H9 (cell line): ENCODE results near the gene PSAPL1. TPM values are rescaled to one million over a fixed set of nuclear protein-coding genes. Genes with fewer than 3 reads are reported as not detected.

Source experiments
- DNase-seq: peaks from one replicate; pipeline ENCODE4 v3.0.0-alpha.2; 2017
- H2AFZ ChIP-seq: one replicate; pipeline ENCODE4 v1.6.1; 2013; ENCODE audit warnings: mild to moderate bottlenecking, low read length, control low read depth, moderate library complexity
- H2AK5ac ChIP-seq: 2 replicates; pipeline ENCODE4 v1.6.1; 2013; ENCODE audit warnings: low read length, control low read depth, mixed read lengths; ENCODE audit not compliant: insufficient read length
- H2BK120ac ChIP-seq: one replicate; pipeline ENCODE4 v1.6.1; 2013; ENCODE audit warnings: low read depth, mild to moderate bottlenecking, low read length, control low read depth, inconsistent platforms; ENCODE audit not compliant: poor library complexity, severe bottlenecking
- H2BK12ac ChIP-seq: 2 replicates; pipeline ENCODE4 v1.6.1; 2013; ENCODE audit warnings: low read length, control low read depth, mixed read lengths, low read depth; ENCODE audit not compliant: insufficient read length
- H2BK15ac ChIP-seq: 2 replicates; pipeline ENCODE4 v1.6.1; 2013; ENCODE audit warnings: low read depth, low read length, control low read depth
- H2BK20ac ChIP-seq: one replicate; pipeline ENCODE4 v1.6.1; 2013; ENCODE audit warnings: low read depth, mild to moderate bottlenecking, low read length, control low read depth, inconsistent platforms; ENCODE audit not compliant: poor library complexity, severe bottlenecking
- H2BK5ac ChIP-seq: 2 replicates; pipeline ENCODE4 v1.6.1; 2013; ENCODE audit warnings: low read length, control low read depth, mixed read lengths; ENCODE audit not compliant: insufficient read length
- H3K14ac ChIP-seq: 2 replicates; pipeline ENCODE4 v1.6.1; 2013; ENCODE audit warnings: low read length, control low read depth; ENCODE audit not compliant: insufficient read depth
- H3K18ac ChIP-seq: 2 replicates; pipeline ENCODE4 v1.6.1; 2013; ENCODE audit warnings: low read depth, mild to moderate bottlenecking, mixed read lengths, low read length, control low read depth; ENCODE audit not compliant: insufficient read length
- H3K23ac ChIP-seq: 2 replicates; pipeline ENCODE4 v1.6.1; 2013; ENCODE audit warnings: low read length, control low read depth, mixed read lengths, low read depth; ENCODE audit not compliant: insufficient read length
- H3K23me2 ChIP-seq: 2 replicates; pipeline ENCODE4 v1.6.1; 2013; ENCODE audit warnings: low read depth, mild to moderate bottlenecking, mixed read lengths, low read length, control low read depth; ENCODE audit not compliant: insufficient read length, poor library complexity, severe bottlenecking
- H3K27ac ChIP-seq: 2 replicates; pipeline ENCODE4 v1.5.1; 2013; ENCODE audit warnings: low read length, control low read depth, mixed read lengths, low read depth; ENCODE audit not compliant: insufficient read length
- H3K27me3 ChIP-seq: 2 replicates; pipeline ENCODE4 v1.6.1; 2013; ENCODE audit warnings: low read length, control low read depth, inconsistent platforms; ENCODE audit not compliant: insufficient read depth
- H3K4ac ChIP-seq: 2 replicates; pipeline ENCODE4 v1.6.1; 2013; ENCODE audit warnings: low read depth, mild to moderate bottlenecking, control low read depth, inconsistent platforms, low read length, moderate library complexity
- H3K4me1 ChIP-seq: 2 replicates; pipeline ENCODE4 v1.6.1; 2013; ENCODE audit warnings: low read length, control low read depth, inconsistent platforms; ENCODE audit not compliant: insufficient read depth
- H3K4me2 ChIP-seq: 2 replicates; pipeline ENCODE4 v1.6.1; 2013; ENCODE audit warnings: low read length, control low read depth, mixed read lengths; ENCODE audit not compliant: insufficient read length, insufficient read depth
- H3K56ac ChIP-seq: 2 replicates; pipeline ENCODE4 v1.6.1; 2013; ENCODE audit warnings: low read depth, mild to moderate bottlenecking, mixed read lengths, low read length, control low read depth; ENCODE audit not compliant: insufficient read length
- H3K79me1 ChIP-seq: 2 replicates; pipeline ENCODE4 v1.6.1; 2013; ENCODE audit warnings: low read depth, mild to moderate bottlenecking, moderate library complexity, low read length, control low read depth, inconsistent platforms; ENCODE audit not compliant: insufficient read depth, poor library complexity, severe bottlenecking
- H3K79me2 ChIP-seq: 2 replicates; pipeline ENCODE4 v1.6.1; 2013; ENCODE audit warnings: low read length, control low read depth, inconsistent platforms; ENCODE audit not compliant: insufficient read depth
- H3K9ac ChIP-seq: 2 replicates; pipeline ENCODE4 v1.6.1; 2013; ENCODE audit warnings: low read length, control low read depth, mixed read lengths; ENCODE audit not compliant: insufficient read length; ENCODE audit errors: extremely low read depth
- H3K9me3 ChIP-seq: one replicate; pipeline ENCODE4 v1.6.1; 2013; ENCODE audit warnings: low read depth, low read length, inconsistent platforms; ENCODE audit not compliant: control insufficient read depth
- H3T11ph ChIP-seq: one replicate; pipeline ENCODE4 v1.6.1; 2013; ENCODE audit warnings: mild to moderate bottlenecking, low read length, control low read depth, inconsistent platforms
- H4K20me1 ChIP-seq: one replicate; pipeline ENCODE4 v1.6.1; 2013; ENCODE audit not compliant: control insufficient read depth, insufficient read length, insufficient read depth
- H4K5ac ChIP-seq: 2 replicates; pipeline ENCODE4 v1.6.1; 2013; ENCODE audit warnings: low read depth, mild to moderate bottlenecking, mixed read lengths, low read length, control low read depth; ENCODE audit not compliant: insufficient read length
- H4K8ac ChIP-seq: replicated peaks from 2 replicates; pipeline ENCODE4 v1.6.1; 2013; ENCODE audit warnings: low read length, control low read depth, mixed read lengths, low read depth; ENCODE audit not compliant: insufficient read length
- H4K91ac ChIP-seq: 2 replicates; pipeline ENCODE4 v1.6.1; 2013; ENCODE audit warnings: low read depth, mild to moderate bottlenecking, moderate library complexity, mixed read lengths, low read length, control low read depth; ENCODE audit not compliant: insufficient read length
- H3K27ac Mint-ChIP-seq, 3 experiments: 2 replicates in 2 of 3; 3 replicates in 1 of 3; pipeline ENCODE4 v1.8.0; 2020 to 2021; ENCODE audit warnings: mixed read lengths in 3 of 3, mild to moderate bottlenecking in 1 of 3, moderate library complexity in 1 of 3
- H3K27me3 Mint-ChIP-seq: 2 replicates; pipeline ENCODE4 v1.8.0; 2021; ENCODE audit warnings: low read depth, mild to moderate bottlenecking, moderate library complexity, mixed read lengths
- H3K36me3 Mint-ChIP-seq, 3 experiments: 2 replicates in 2 of 3; 3 replicates in 1 of 3; pipeline ENCODE4 v1.8.0; 2020 to 2021; ENCODE audit warnings: low read depth in 3 of 3, mixed read lengths in 3 of 3; ENCODE audit not compliant: insufficient read depth in 1 of 3
- H3K4me1 Mint-ChIP-seq, 2 experiments: 2 replicates each; pipeline ENCODE4 v1.8.0; 2020; ENCODE audit warnings: mixed read lengths in 2 of 2
- H3K4me3 Mint-ChIP-seq, 2 experiments: 2 replicates in 1 of 2; 3 replicates in 1 of 2; pipeline ENCODE4 v1.8.0; 2020 to 2021; ENCODE audit warnings: mild to moderate bottlenecking in 2 of 2, mixed read lengths in 2 of 2, moderate library complexity in 1 of 2
- H3K9me3 Mint-ChIP-seq, 2 experiments: 2 replicates in 1 of 2; 3 replicates in 1 of 2; pipeline ENCODE4 v1.8.0; 2020; ENCODE audit warnings: mild to moderate bottlenecking in 2 of 2, mixed read lengths in 2 of 2, moderate library complexity in 1 of 2
- WGBS: extraction: QIAGEN DNeasy Blood & Tissue Kit; methylation state at CpG from one replicate; pipeline ENCODE4 v1.1.7; 2013; ENCODE audit warnings: missing lambda C conversion rate, low lambda C conversion rate, mixed read lengths; ENCODE audit not compliant: insufficient read length; ENCODE audit errors: extremely low coverage; 5-methylcytosine and 5-hydroxymethylcytosine counted together
- total RNA-seq: library from RNA; stranded (reverse); gene quantifications from 2 replicates; pipeline ENCODE4 v1.2.1, GENCODE V29; 2021
- TF ChIP-seq, protein P1 (sequence below): fragments of 200-600 bp; sonication (generic); conservative IDR thresholded peaks from 3 replicates; pipeline ENCODE4 v1.8.0; 2021; ENCODE audit warnings: antibody characterized with exemption, mild to moderate bottlenecking

Gene PSAPL1
- total RNA-seq, 1 experiment from 2014 or later: 0.04 TPM

DNA sequence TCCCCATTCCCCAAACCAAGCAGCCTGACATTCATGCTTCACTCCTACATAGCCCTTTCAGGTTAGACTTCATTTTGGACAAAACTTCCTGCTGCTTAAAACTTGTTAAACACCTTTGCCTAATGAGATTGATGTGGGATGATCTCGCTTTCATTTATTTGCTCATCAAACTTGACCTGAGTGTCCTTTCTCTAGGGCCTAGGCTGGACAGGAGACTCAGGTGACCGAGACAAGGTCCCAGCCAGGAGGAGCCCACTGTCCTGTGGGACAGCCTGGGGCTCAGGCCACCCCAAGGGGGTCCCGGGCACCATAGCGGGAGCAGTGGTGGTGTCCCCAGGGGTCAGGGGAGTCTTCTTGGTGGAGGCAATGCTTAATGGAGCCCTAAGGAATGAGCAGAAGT, 23.7 kb upstream of the PSAPL1 start:
- WGBS: no CpG with 5 or more reads among the region's 4 CpGs

More for the DNA sequence above, 23.7 kb upstream of the PSAPL1 start:
- no peak overlapping the region for H2BK5ac ChIP-seq
- no peaks in the 10 kb centered on the region; the same call in 1 of the 2 replicates for H3K4me1 ChIP-seq
- H3K9me3 ChIP-seq: no peaks in the 10 kb centered on the region
- no peak overlapping the region for H3K56ac ChIP-seq
- peaks cover 26 to 31% of the 10 kb centered on the region in 2 experiments for H3K4me1 Mint-ChIP-seq
- H2BK120ac ChIP-seq: no peak overlapping the region
- H2BK15ac ChIP-seq: no peak overlapping the region
- H4K8ac ChIP-seq: no peak overlapping the region
- H3K14ac ChIP-seq: no peak overlapping the region; the same call in 1 of the 2 replicates
- H4K5ac ChIP-seq: no peak overlapping the region
- no peak overlapping the region for H3K18ac ChIP-seq
- H2BK20ac ChIP-seq: no peak overlapping the region
- H4K91ac ChIP-seq: no peak overlapping the region
- H2AFZ ChIP-seq: no peak overlapping the region
- no peak overlapping the region for H3K27ac Mint-ChIP-seq
- no peak for DNase-seq
- no peaks in the 10 kb centered on the region for H3K79me1 ChIP-seq
- H3K9me3 Mint-ChIP-seq: no peaks in the 10 kb centered on the region
- H3K23ac ChIP-seq: no peak overlapping the region
- no peak overlapping the region for H3K4ac ChIP-seq
- no peaks in the 10 kb centered on the region; the same call in 1 of the 2 replicates for H3K27me3 Mint-ChIP-seq
- H2BK12ac ChIP-seq: no peak overlapping the region
- no peak overlapping the region for H3K4me2 ChIP-seq
- H3K36me3 Mint-ChIP-seq: no peaks in the 10 kb centered on the region
- H4K20me1 ChIP-seq: no peaks in the 10 kb centered on the region
- H3T11ph ChIP-seq: no peak overlapping the region
- H3K79me2 ChIP-seq: no peaks in the 10 kb centered on the region
- TF ChIP-seq, protein P1, sequence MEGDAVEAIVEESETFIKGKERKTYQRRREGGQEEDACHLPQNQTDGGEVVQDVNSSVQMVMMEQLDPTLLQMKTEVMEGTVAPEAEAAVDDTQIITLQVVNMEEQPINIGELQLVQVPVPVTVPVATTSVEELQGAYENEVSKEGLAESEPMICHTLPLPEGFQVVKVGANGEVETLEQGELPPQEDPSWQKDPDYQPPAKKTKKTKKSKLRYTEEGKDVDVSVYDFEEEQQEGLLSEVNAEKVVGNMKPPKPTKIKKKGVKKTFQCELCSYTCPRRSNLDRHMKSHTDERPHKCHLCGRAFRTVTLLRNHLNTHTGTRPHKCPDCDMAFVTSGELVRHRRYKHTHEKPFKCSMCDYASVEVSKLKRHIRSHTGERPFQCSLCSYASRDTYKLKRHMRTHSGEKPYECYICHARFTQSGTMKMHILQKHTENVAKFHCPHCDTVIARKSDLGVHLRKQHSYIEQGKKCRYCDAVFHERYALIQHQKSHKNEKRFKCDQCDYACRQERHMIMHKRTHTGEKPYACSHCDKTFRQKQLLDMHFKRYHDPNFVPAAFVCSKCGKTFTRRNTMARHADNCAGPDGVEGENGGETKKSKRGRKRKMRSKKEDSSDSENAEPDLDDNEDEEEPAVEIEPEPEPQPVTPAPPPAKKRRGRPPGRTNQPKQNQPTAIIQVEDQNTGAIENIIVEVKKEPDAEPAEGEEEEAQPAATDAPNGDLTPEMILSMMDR: no peak
- no peaks in the 10 kb centered on the region for H3K23me2 ChIP-seq
- no peak overlapping the region for H3K4me3 Mint-ChIP-seq
- H2AK5ac ChIP-seq: no peak overlapping the region
- H3K27ac ChIP-seq: no peak overlapping the region
- H3K27me3 ChIP-seq: no peaks in the 10 kb centered on the region
- no peak overlapping the region for H3K9ac ChIP-seq
